Fibroblast of lung (primary cell): Measurements from ENCODE around the gene TLE1. TPM values are rescaled to one million over a fixed set of nuclear protein-coding genes. Genes with fewer than 3 reads are reported as not detected.

Experiments
- DNase-seq, 2 donors: peaks; one replicate each; pipeline versions ENCODE4 v3.0.0 to v3.0.0-alpha.2; 2010; ENCODE audit warnings: low read depth in 2 of 2
- H2AFZ ChIP-seq: 2 replicates; pipeline ENCODE4 v1.5.1; 2012; ENCODE audit warnings: low read length, control low read depth, inconsistent platforms
- H3K27ac ChIP-seq: 2 replicates; pipeline ENCODE4 v1.5.1; 2011; ENCODE audit warnings: low read length, control low read depth; ENCODE audit not compliant: insufficient read depth
- H3K27me3 ChIP-seq: 2 replicates; pipeline ENCODE4 v1.5.1; 2011; ENCODE audit warnings: mild to moderate bottlenecking, low read length; ENCODE audit not compliant: control insufficient read depth, insufficient read depth
- H3K36me3 ChIP-seq: 2 replicates; pipeline ENCODE4 v1.5.1; 2011; ENCODE audit warnings: low read length; ENCODE audit not compliant: control insufficient read depth, insufficient read depth
- H3K4me1 ChIP-seq: 2 replicates; pipeline ENCODE4 v1.5.1; 2011; ENCODE audit warnings: low read length; ENCODE audit not compliant: control insufficient read depth, insufficient read depth; ENCODE audit errors: extremely low read depth
- H3K4me2 ChIP-seq: 2 replicates; pipeline ENCODE4 v1.5.1; 2011; ENCODE audit warnings: low read length, control low read depth; ENCODE audit not compliant: insufficient read depth; ENCODE audit errors: extremely low read depth
- H3K4me3 ChIP-seq, 4 experiments: fragments of 200-600 bp in 1 of 4; sonication (generic) in 1 of 4; replicated peaks in 1 of 4; 2 replicates each; pipeline ENCODE4 v1.5.1; 2011 to 2016; ENCODE audit warnings: low read length in 4 of 4, low read depth in 3 of 4, mild to moderate bottlenecking in 3 of 4, control low read depth in 2 of 4, inconsistent platforms in 1 of 4, mixed read lengths in 1 of 4; ENCODE audit not compliant: insufficient read depth in 1 of 4; ENCODE audit errors: control extremely low read depth in 1 of 4
- H3K79me2 ChIP-seq: 2 replicates; pipeline ENCODE4 v1.5.1; 2012; ENCODE audit warnings: mild to moderate bottlenecking, low read length, inconsistent platforms; ENCODE audit not compliant: control insufficient read depth, insufficient read depth
- H3K9ac ChIP-seq: 2 replicates; pipeline ENCODE4 v1.5.1; 2011; ENCODE audit warnings: mild to moderate bottlenecking, low read length, control low read depth; ENCODE audit not compliant: insufficient read depth
- H3K9me3 ChIP-seq: 2 replicates; pipeline ENCODE4 v1.5.1; 2012; ENCODE audit warnings: low read depth, low read length; ENCODE audit not compliant: control insufficient read depth, insufficient read depth
- H4K20me1 ChIP-seq: 2 replicates; pipeline ENCODE4 v1.5.1; 2011; ENCODE audit warnings: low read length; ENCODE audit not compliant: control insufficient read depth, insufficient read depth; ENCODE audit errors: extremely low read depth
- CTCF ChIP-seq, 2 donors: IDR thresholded peaks in 1 of 2; conservative IDR thresholded peaks in 1 of 2; 1 replicate in 1 of 2; 2 replicates in 1 of 2; pipeline ENCODE4 v1.5.1; 2011 to 2012; ENCODE audit warnings: low read length in 2 of 2, control low read depth in 1 of 2, inconsistent platforms in 1 of 2, low read depth in 1 of 2, mild to moderate bottlenecking in 1 of 2
- EZH2 ChIP-seq: IDR thresholded peaks from 2 replicates; pipeline ENCODE4 v1.5.1; 2012; ENCODE audit warnings: low read length, control low read depth, mild to moderate bottlenecking; ENCODE audit errors: missing control alignments
- polyA plus RNA-seq, 2 donors: library from polyadenylated mRNA; depleted of rRNA in 1 of 2; stranded (reverse) in 1 of 2; unstranded in 1 of 2; fragments of >200 nt; gene quantifications; 2 replicates each; pipeline ENCODE4 v1.2.1, GENCODE V29; 2011 to 2012; ENCODE audit warnings: missing spikeins in 1 of 2
- total RNA-seq: library from RNA; depleted of rRNA; stranded (reverse); fragments of >200 nt; gene quantifications from 2 replicates; pipeline ENCODE4 v1.2.1, GENCODE V29; 2014

The TLE1 gene
- total and polyA plus RNA-seq, 2 donors (not counting 1 experiment from before 2014, with no cell fraction given), result 29.3 to 29.7 TPM

- H3K9me3 ChIP-seq, result no peaks in the 10 kb centered on the region
- H3K9ac ChIP-seq, result no peak overlapping the region
- H4K20me1 ChIP-seq, result no peaks in the 10 kb centered on the region
- no peaks in the 10 kb centered on the region for H3K27me3 ChIP-seq
- TF ChIP-seq EZH2, result no peak
- TF ChIP-seq CTCF (conservative IDR thresholded peaks at IDR 0.05 in 1 of 2, IDR thresholded peaks at IDR 0.05 in 1 of 2; ENCODE audit: low read depth in 1 of 2, low read length in 2 of 2), result no peak
- no peak overlapping the region for H3K4me3 ChIP-seq
- H2AFZ ChIP-seq, result no peak overlapping the region
- peaks cover 23% of the 10 kb centered on the region for H3K4me1 ChIP-seq
- no peak for DNase-seq
- no peak overlapping the region for H3K27ac ChIP-seq
- no peaks in the 10 kb centered on the region for H3K36me3 ChIP-seq
- no peak overlapping the region for H3K4me2 ChIP-seq
- H3K79me2 ChIP-seq, result no peaks in the 10 kb centered on the region
These were observed 125.6 kb downstream of the TLE1 start for GRCh38 chr9:81563739-81564138.

- TF ChIP-seq CTCF (conservative IDR thresholded peaks at IDR 0.05 in 1 of 2, IDR thresholded peaks at IDR 0.05 in 1 of 2; ENCODE audit: low read depth in 1 of 2, low read length in 2 of 2) (no peak), EZH2 (no peak)
- no peak overlapping the region for H3K4me3 ChIP-seq
- no peaks in the 10 kb centered on the region for H4K20me1 ChIP-seq
- no peaks in the 10 kb centered on the region for H3K9me3 ChIP-seq
- no peak for DNase-seq
- H3K9ac ChIP-seq, result no peak overlapping the region
- H3K79me2 ChIP-seq, result no peaks in the 10 kb centered on the region
- H3K27me3 ChIP-seq, result no peaks in the 10 kb centered on the region
- no peak overlapping the region for H3K27ac ChIP-seq
- no peaks in the 10 kb centered on the region for H3K36me3 ChIP-seq
- no peak overlapping the region for H2AFZ ChIP-seq
- H3K4me2 ChIP-seq, result no peak overlapping the region
- H3K4me1 ChIP-seq, result peaks cover 26% of the 10 kb centered on the region
These were observed 126.3 kb downstream of the TLE1 start for GRCh38 chr9:81563020-81563407.

GRCh38 chr9:81562231-81563019 lies 126.9 kb downstream of the TLE1 start:
- Histone ChIP-seq H3K4me2 (no peak overlapping the region), H3K9me3 (no peaks in the 10 kb centered on the region), H2AFZ (no peak overlapping the region), H3K79me2 (no peaks in the 10 kb centered on the region), H3K27me3 (no peaks in the 10 kb centered on the region), H3K4me1 (peaks cover 29% of the 10 kb centered on the region), H4K20me1 (no peaks in the 10 kb centered on the region), H3K9ac (no peak overlapping the region), H3K36me3 (no peaks in the 10 kb centered on the region), H3K4me3 (no peak overlapping the region), H3K27ac (no peak overlapping the region)
- TF ChIP-seq EZH2, result no peak
- peak; percentile 91 to 92 for DNase-seq
